GM12892 (cell line): ENCODE results near the gene IGFBP7.

Source experiments
- POLR2A ChIP-seq: IDR thresholded peaks from 2 replicates; pipeline ENCODE4 v1.6.1; 2011; ENCODE audit warnings: low read depth, low read length, control low read depth
- TAF1 ChIP-seq: IDR thresholded peaks from 2 replicates; pipeline ENCODE4 v1.6.1; 2011; ENCODE audit warnings: low read depth, mild to moderate bottlenecking, control low read depth, low read length, borderline replicate concordance

- TF ChIP-seq POLR2A (no peak), TAF1 (no peak)
Measured at GRCh38 chr4:57076646-57077045, 33.5 kb downstream of the IGFBP7 start.
